Mesenchymal stem cell (in vitro differentiated cells and primary cell): ENCODE data around the gene TTC13.

Experiments used
- DNase-seq: peaks from one replicate; pipeline ENCODE4 v3.0.0-alpha.2; 2013
- H2AFZ ChIP-seq: one replicate; pipeline ENCODE4 v1.6.1; 2013; ENCODE audit warnings: low read depth, mild to moderate bottlenecking, control low read depth, inconsistent platforms, low read length, moderate library complexity
- H2AK5ac ChIP-seq: 2 replicates; pipeline ENCODE4 v1.6.1; 2013; ENCODE audit warnings: low read length, moderate library complexity, mild to moderate bottlenecking, inconsistent platforms; ENCODE audit not compliant: severe bottlenecking
- H2BK120ac ChIP-seq: one replicate; pipeline ENCODE4 v1.6.1; 2013; ENCODE audit warnings: low read depth, mild to moderate bottlenecking, inconsistent platforms, low read length, moderate library complexity
- H2BK12ac ChIP-seq, 2 experiments: one replicate each; pipeline ENCODE4 v1.6.1; 2013; ENCODE audit warnings: inconsistent platforms in 2 of 2, low read length in 2 of 2, mild to moderate bottlenecking in 2 of 2, moderate library complexity in 2 of 2, control low read depth in 1 of 2
- H2BK15ac ChIP-seq: one replicate; pipeline ENCODE4 v1.6.1; 2013; ENCODE audit warnings: mild to moderate bottlenecking, low read depth, inconsistent platforms; ENCODE audit not compliant: poor library complexity, severe bottlenecking
- H2BK5ac ChIP-seq: 2 replicates; pipeline ENCODE4 v1.6.1; 2013; ENCODE audit warnings: low read depth, mild to moderate bottlenecking, low read length, control low read depth, inconsistent platforms; ENCODE audit not compliant: poor library complexity, severe bottlenecking
- H3K14ac ChIP-seq, 2 experiments: one replicate each; pipeline ENCODE4 v1.6.1; 2013; ENCODE audit warnings: inconsistent platforms in 2 of 2, low read length in 2 of 2, control low read depth in 1 of 2, mild to moderate bottlenecking in 1 of 2, moderate library complexity in 1 of 2
- H3K18ac ChIP-seq, 2 experiments: one replicate each; pipeline ENCODE4 v1.6.1; 2013; ENCODE audit warnings: inconsistent platforms in 2 of 2, low read length in 2 of 2, control low read depth in 1 of 2, low read depth in 1 of 2, mild to moderate bottlenecking in 1 of 2
- H3K23ac ChIP-seq, 2 experiments: one replicate each; pipeline ENCODE4 v1.6.1; 2013; ENCODE audit warnings: inconsistent platforms in 2 of 2, low read length in 2 of 2, mild to moderate bottlenecking in 2 of 2, moderate library complexity in 2 of 2, control low read depth in 1 of 2
- H3K27ac ChIP-seq: 2 replicates; pipeline ENCODE4 v1.5.1; 2013; ENCODE audit warnings: mild to moderate bottlenecking, moderate library complexity, low read length, control low read depth, inconsistent platforms; ENCODE audit not compliant: poor library complexity, severe bottlenecking
- H3K27me3 ChIP-seq, 2 experiments: 2 replicates each; pipeline versions ENCODE4 v1.6.1 to v1.7.0; 2013; ENCODE audit warnings: low read length in 2 of 2, mild to moderate bottlenecking in 2 of 2, moderate library complexity in 2 of 2, control low read depth in 1 of 2, inconsistent platforms in 1 of 2; ENCODE audit not compliant: control insufficient read depth in 1 of 2, insufficient read depth in 1 of 2
- H3K36me3 ChIP-seq, 2 experiments: 2 replicates each; pipeline versions ENCODE4 v1.6.1 to v1.7.0; 2013; ENCODE audit warnings: low read length in 2 of 2, control low read depth in 1 of 2, inconsistent platforms in 1 of 2, low read depth in 1 of 2, mild to moderate bottlenecking in 1 of 2; ENCODE audit not compliant: insufficient read depth in 2 of 2, control insufficient read depth in 1 of 2
- H3K4ac ChIP-seq, 2 experiments: one replicate each; pipeline ENCODE4 v1.6.1; 2013; ENCODE audit warnings: inconsistent platforms in 2 of 2, low read length in 2 of 2, mild to moderate bottlenecking in 2 of 2, moderate library complexity in 2 of 2, control low read depth in 1 of 2, low read depth in 1 of 2
- H3K4me1 ChIP-seq: 2 replicates; pipeline ENCODE4 v1.6.1; 2013; ENCODE audit warnings: low read depth, low read length, control low read depth; ENCODE audit not compliant: control insufficient read depth, insufficient read depth
- H3K4me2 ChIP-seq: 2 replicates; pipeline ENCODE4 v1.6.1; 2013; ENCODE audit warnings: low read length, mild to moderate bottlenecking, inconsistent platforms; ENCODE audit not compliant: poor library complexity, severe bottlenecking
- H3K4me3 ChIP-seq, 2 experiments: 2 replicates each; pipeline versions ENCODE4 v1.5.1 to v1.7.0; 2013; ENCODE audit warnings: low read length in 2 of 2, mild to moderate bottlenecking in 2 of 2, control low read depth in 1 of 2, low read depth in 1 of 2; ENCODE audit not compliant: insufficient read depth in 1 of 2
- H3K79me1 ChIP-seq: replicated peaks from 2 replicates; pipeline ENCODE4 v1.6.1; 2013; ENCODE audit warnings: mild to moderate bottlenecking, control low read depth, low read length, inconsistent platforms; ENCODE audit not compliant: poor library complexity, severe bottlenecking
- H3K9ac ChIP-seq: 2 replicates; pipeline ENCODE4 v1.7.0; 2013; ENCODE audit warnings: mild to moderate bottlenecking, low read length, moderate library complexity
- H3K9me3 ChIP-seq: 2 replicates; pipeline ENCODE4 v1.7.0; 2013; ENCODE audit warnings: mild to moderate bottlenecking, low read length; ENCODE audit not compliant: control insufficient read depth
- H4K8ac ChIP-seq: one replicate; pipeline ENCODE4 v1.6.1; 2013; ENCODE audit warnings: inconsistent platforms, mild to moderate bottlenecking, low read length, moderate library complexity
- H4K91ac ChIP-seq: one replicate; pipeline ENCODE4 v1.6.1; 2013; ENCODE audit warnings: mild to moderate bottlenecking, low read length, inconsistent platforms
- WGBS: methylation state at CpG from one replicate; pipeline ENCODE4 v1.1.7; 2013; ENCODE audit warnings: mixed read lengths; 5-methylcytosine and 5-hydroxymethylcytosine counted together

TTC13 gene

DNA sequence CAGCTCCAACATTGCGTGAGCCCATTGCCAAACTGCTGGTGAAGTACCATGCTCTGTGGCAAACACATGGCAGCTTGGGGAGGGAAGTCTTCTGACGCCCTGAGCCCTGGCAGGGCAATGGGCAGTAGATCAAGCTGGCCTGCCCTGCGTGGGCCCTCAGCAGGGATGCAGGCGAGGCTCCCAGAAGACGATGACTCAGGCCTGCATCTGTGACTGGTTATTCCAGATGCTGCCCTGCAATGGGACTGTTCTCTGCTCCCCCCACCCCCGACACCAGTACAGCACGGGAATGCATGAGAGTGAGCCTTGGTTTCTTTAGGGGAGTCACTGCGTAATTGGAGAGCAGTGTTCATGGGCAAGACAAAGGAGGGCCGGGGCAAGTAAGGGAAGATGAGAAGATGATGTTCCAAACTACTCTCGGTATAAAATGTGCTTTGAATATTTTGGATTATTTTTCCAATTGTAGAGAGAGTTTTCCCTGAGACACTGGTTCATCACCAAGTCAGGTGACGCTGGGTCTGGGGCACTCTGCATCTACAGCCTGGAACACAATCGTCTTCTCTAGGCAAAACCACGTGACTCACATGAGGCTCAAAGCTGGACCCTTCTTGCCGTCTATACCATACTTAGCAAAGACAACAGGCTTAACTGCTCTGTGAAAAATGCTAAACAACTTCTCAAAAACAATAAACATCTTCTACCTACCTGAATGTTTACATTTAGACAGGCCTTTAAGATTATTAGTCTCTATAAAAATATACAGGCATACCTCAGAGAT lies 101.3 kb downstream of the TTC13 start:
- H3K23ac ChIP-seq: no peak overlapping the region
- H3K4me1 ChIP-seq: peaks cover 6% of the 10 kb centered on the region
- peak overlapping the region; percentile 12 to 73 for H2BK12ac ChIP-seq
- H3K4ac ChIP-seq: no peak overlapping the region
- H3K4me2 ChIP-seq: no peak overlapping the region
- H3K27ac ChIP-seq: no peak overlapping the region
- H4K8ac ChIP-seq: no peak overlapping the region
- 62% methylated on average over 14 of the region's 14 CpGs for WGBS
- H3K14ac ChIP-seq: no peak overlapping the region
- H4K91ac ChIP-seq: peak overlapping the region; percentile 29
- H3K36me3 ChIP-seq: no peaks in the 10 kb centered on the region
- H3K18ac ChIP-seq: peak overlapping the region in 1 of 2 experiments; percentile 50
- H2AFZ ChIP-seq: no peak overlapping the region
- DNase-seq: peak; percentile 67
- no peak overlapping the region for H2AK5ac ChIP-seq
- H3K4me3 ChIP-seq: no peak overlapping the region
- no peak overlapping the region for H2BK120ac ChIP-seq
- H3K27me3 ChIP-seq: peaks cover 9 to 10% of the 10 kb centered on the region in 2 experiments
- H3K79me1 ChIP-seq: no peaks in the 10 kb centered on the region
- H2BK15ac ChIP-seq: no peak overlapping the region
- no peaks in the 10 kb centered on the region for H3K9me3 ChIP-seq
- no peak overlapping the region for H2BK5ac ChIP-seq
- H3K9ac ChIP-seq: peak overlapping the region; percentile 5

- H3K4ac ChIP-seq: no peak overlapping the region
- DNase-seq: no peak
- WGBS: 92% methylated on average over 6 of the region's 6 CpGs
- no peak overlapping the region for H2BK5ac ChIP-seq
- H2BK120ac ChIP-seq: no peak overlapping the region
- no peak overlapping the region for H3K14ac ChIP-seq
- no peaks in the 10 kb centered on the region for H3K79me1 ChIP-seq
- H3K4me2 ChIP-seq: no peak overlapping the region
- peaks cover 6% of the 10 kb centered on the region for H3K4me1 ChIP-seq
- no peak overlapping the region for H2AFZ ChIP-seq
- no peak overlapping the region for H3K9ac ChIP-seq
- H3K36me3 ChIP-seq: no peaks in the 10 kb centered on the region
- peaks cover 7 to 10% of the 10 kb centered on the region in 2 experiments for H3K27me3 ChIP-seq
- no peak overlapping the region for H2BK15ac ChIP-seq
- peak overlapping the region; percentile 3 to 12 for H2BK12ac ChIP-seq
- no peak overlapping the region for H4K8ac ChIP-seq
- no peak overlapping the region for H3K27ac ChIP-seq
- no peak overlapping the region for H3K4me3 ChIP-seq
- H3K18ac ChIP-seq: peak overlapping the region in 1 of 2 experiments; percentile 50
- H4K91ac ChIP-seq: no peak overlapping the region
- H3K23ac ChIP-seq: no peak overlapping the region
- H2AK5ac ChIP-seq: no peak overlapping the region
- no peaks in the 10 kb centered on the region for H3K9me3 ChIP-seq
These were observed 102.0 kb downstream of the TTC13 start for GRCh38 chr1:230876660-230877059.

DNA sequence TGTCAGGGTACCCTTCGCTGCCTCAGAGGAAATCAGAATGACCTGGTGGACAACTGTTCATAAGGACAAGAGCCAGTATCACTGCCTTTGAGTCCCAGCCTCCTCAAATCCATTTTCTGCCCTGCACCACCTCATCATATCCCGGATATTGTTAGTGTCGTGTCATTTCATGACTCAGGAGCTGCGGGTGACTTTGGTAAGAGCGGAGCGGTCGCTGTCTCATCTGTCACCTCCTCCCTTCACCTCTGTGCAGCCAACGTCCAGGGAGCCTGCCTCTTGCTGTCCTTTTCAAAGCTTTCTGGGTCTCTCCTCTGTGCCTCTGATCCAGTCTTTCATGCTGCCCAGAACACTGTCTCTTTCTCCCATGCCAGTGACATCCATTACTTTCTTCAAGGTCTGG lies 103.3 kb downstream of the TTC13 start:
- peaks cover 0 to 3% of the 10 kb centered on the region in 2 experiments for H3K27me3 ChIP-seq
- H2AFZ ChIP-seq: no peak overlapping the region
- H3K18ac ChIP-seq: no peak overlapping the region
- H3K9ac ChIP-seq: no peak overlapping the region
- H3K9me3 ChIP-seq: no peaks in the 10 kb centered on the region
- H3K4ac ChIP-seq: no peak overlapping the region
- peak overlapping the region; percentile 77 for H2BK15ac ChIP-seq
- H3K36me3 ChIP-seq: no peaks in the 10 kb centered on the region
- H4K91ac ChIP-seq: peak overlapping the region; percentile 25
- H4K8ac ChIP-seq: no peak overlapping the region
- H2BK12ac ChIP-seq: peak overlapping the region in 1 of 2 experiments; percentile 68
- no peak overlapping the region for H2AK5ac ChIP-seq
- no peak overlapping the region for H3K4me3 ChIP-seq
- H3K23ac ChIP-seq: no peak overlapping the region
- DNase-seq: no peak
- no peak overlapping the region for H2BK5ac ChIP-seq
- H3K4me1 ChIP-seq: peaks cover 6% of the 10 kb centered on the region
- WGBS: 83% methylated on average over 8 of the region's 8 CpGs
- no peak overlapping the region for H3K27ac ChIP-seq
- H3K79me1 ChIP-seq: no peaks in the 10 kb centered on the region
- no peak overlapping the region for H3K14ac ChIP-seq
- no peak overlapping the region for H2BK120ac ChIP-seq
- no peak overlapping the region for H3K4me2 ChIP-seq

DNA sequence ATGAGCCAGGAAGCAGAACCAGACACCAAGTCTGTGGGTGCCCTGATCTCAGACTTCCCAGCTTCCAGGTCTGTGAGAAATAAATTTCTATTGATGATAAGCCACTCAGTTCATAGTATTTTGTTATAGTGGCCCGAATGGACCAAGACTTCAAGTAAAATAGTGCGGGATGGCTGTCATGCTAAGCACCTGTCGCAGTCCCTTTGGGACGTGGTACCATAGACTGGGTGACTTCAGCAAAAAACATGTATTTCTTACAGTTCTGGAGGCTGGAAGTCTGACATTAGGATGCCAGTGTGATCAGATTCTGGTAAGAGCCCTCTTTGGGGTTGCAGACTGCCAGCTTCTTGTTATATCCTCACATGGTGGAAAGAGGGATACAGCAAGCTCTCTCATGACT lies 107.7 kb downstream of the TTC13 start:
- peaks cover 2% of the 10 kb centered on the region for H3K79me1 ChIP-seq
- no peak overlapping the region for H3K9ac ChIP-seq
- H2BK15ac ChIP-seq: peak overlapping the region; percentile 75
- H2AK5ac ChIP-seq: peak overlapping the region; percentile 86
- H3K18ac ChIP-seq: peak overlapping the region; percentile 39 to 57
- DNase-seq: no peak
- H3K9me3 ChIP-seq: no peaks in the 10 kb centered on the region
- H2BK12ac ChIP-seq: peak overlapping the region; percentile 73 to 79
- peak overlapping the region; percentile 65 for H4K91ac ChIP-seq
- WGBS: 97% methylated on average over 4 of the region's 4 CpGs
- H3K27ac ChIP-seq: no peak overlapping the region
- no peak overlapping the region for H3K4me2 ChIP-seq
- no peak overlapping the region for H3K14ac ChIP-seq
- H2BK120ac ChIP-seq: no peak overlapping the region
- no peak overlapping the region for H2AFZ ChIP-seq
- no peak overlapping the region for H4K8ac ChIP-seq
- no peak overlapping the region for H3K23ac ChIP-seq
- H3K4me1 ChIP-seq: peaks cover 9% of the 10 kb centered on the region
- no peaks in the 10 kb centered on the region for H3K36me3 ChIP-seq
- peak overlapping the region; percentile 58 for H2BK5ac ChIP-seq
- H3K27me3 ChIP-seq: no peaks in the 10 kb centered on the region
- no peak overlapping the region for H3K4me3 ChIP-seq
- H3K4ac ChIP-seq: peak overlapping the region in 1 of 2 experiments; percentile 79
